22Rv1 (cell line): ENCODE data around the gene ILDR2.

Experiments
- CTCF ChIP-seq: fragments of 450-650 bp; IDR thresholded peaks from 2 replicates; pipeline ENCODE4 v1.5.1; 2017; ENCODE audit warnings: mild to moderate bottlenecking
- ZFX ChIP-seq: fragments of 450-650 bp; IDR thresholded peaks from 2 replicates; pipeline ENCODE4 v1.6.1; 2017; ENCODE audit warnings: antibody characterized with exemption, borderline replicate concordance

GRCh38 chr1:166914111-166914510 lies 61.2 kb downstream of the ILDR2 start:
- TF ChIP-seq CTCF: no peak
- no peak for TF ChIP-seq ZFX
